ENCODE results near the gene FBXO44. TPM values are rescaled to one million over a fixed set of nuclear protein-coding genes. Genes with fewer than 3 reads are reported as not detected.
A peak's percentile ranks its signal among the peaks of the same experiment; 100 is the strongest.

Gene FBXO44
- total RNA-seq, 1 donor from 2014 or later: 19.0 TPM

DNA sequence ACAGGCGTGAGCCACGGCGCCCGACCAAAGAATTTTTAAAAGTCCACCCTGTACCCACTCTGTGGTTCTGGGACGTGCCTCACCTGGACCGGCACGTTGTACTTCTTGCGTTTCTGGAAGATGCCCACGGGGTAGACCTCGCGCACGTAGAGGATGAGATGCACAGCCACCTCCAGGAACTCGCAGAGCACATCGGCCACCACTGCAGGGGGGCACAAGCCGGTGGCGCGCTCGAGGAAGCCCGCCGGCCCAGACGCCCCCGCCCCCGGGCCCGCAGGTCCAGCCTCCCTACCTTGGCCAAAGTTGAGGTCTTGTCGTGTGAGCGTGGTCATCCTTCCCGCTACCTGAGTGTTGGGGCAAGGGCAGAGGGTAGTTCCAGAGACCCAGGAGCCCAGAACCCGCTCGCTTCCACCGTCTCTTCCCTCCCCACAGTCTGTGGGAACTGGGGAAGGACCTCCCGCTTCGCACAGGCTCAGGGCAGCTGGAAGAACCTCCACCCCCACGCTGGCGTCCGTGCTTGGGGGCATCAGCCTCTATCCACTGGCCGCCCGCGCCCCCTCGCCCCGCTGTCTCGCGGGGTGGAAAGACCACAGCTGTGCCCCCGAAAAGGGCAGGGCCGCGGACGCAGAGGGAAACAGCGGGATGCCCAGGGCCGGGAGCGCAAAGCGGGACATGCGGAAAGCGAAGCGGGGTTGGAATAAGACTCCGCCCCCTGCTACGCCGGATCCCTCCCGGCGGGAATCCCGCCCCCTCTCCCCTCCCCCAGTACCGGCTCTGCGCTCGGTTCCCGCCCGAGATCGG is 25.8 kb downstream of the FBXO44 start:
- intact Hi-C loops (cut with DNase I): loop anchor here (1.0 to 5.0 kb wide), 3 partner anchors 16 to 56 kb away; partner anchors contain the start of genes AGTRAP and FBXO6
- DNase-seq (ENCODE audit: missing footprints) (no peak), ATAC-seq (peak; percentile 72)

DNA sequence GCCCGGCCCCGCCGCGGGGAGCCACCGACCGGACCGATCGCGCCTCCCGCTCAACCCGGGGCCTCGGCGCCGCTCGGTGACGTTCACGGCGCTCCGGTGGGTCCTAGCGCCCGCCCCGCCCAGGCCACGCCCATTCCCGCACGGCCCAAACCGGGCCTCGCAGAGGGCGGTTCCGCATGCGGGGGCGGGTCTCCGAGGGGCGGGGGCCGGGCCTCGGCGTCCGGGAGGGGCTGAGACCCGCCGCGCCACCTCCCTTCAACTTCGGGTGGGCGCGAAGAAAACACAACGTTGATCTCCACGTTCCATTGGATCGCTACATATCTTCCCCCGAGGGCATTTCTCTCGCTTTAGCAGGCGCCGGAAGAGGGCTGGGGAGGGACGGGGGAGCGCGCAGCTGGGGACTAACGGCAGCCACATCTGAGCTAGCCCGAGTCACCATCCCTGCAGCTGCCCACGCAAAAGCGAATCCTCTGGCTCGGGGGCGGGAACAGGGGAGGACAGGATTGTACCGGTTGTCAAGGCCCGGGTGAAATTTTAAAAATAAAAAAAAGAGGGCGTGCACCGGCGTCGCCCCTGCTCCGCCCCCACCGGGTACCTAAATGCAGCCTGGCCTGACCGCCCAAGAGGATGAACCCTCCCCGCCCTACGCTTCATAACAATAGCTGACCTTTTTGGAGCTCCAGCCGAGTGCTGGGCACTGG is 26.5 kb downstream of the FBXO44 start, which contains the start of gene MAD2L2:
TSS of gene MAD2L2 (minus strand) at position 78 of the 701 bp plus-strand sequence. CDS start 547 bp downstream, outside the sequence.
- intact Hi-C loops (cut with DNase I): loop anchor here (1.0 to 5.0 kb wide), 3 partner anchors 17 to 56 kb away; partner anchors contain the start of genes AGTRAP and FBXO6
- DNase-seq (ENCODE audit: missing footprints): peak; percentile 96
- ATAC-seq: peak; percentile 98

DNA sequence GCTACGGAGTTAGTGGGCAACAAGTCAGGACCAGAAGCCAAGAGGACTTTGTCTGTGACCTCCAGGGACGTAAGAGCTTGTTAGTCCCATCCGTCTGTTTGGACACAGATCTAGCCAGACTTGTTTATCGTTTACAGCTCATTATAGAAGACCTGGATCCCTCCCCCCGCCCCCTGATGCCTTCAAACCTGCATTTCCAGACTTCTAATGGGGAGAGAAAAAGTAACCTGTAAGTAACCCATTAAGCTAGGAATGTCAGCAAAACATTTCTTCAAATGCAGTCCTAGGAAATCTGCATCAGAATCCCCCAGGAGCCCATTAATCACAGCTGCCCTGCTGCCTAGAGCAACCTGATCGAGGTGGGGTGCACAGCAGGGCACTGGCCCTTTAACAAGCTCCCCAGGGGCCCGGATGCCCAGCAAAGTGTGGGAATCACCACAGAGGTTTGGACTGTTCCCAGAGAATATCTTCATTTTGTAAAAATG is 27.7 kb downstream of the FBXO44 start:
- intact Hi-C loops (cut with DNase I): loop anchor here (5.0 kb wide), 1 partner anchor 40 kb away; no protein-coding TSS in a partner anchor
- DNase-seq (ENCODE audit: missing footprints) (no peak), ATAC-seq (no peak)

DNA sequence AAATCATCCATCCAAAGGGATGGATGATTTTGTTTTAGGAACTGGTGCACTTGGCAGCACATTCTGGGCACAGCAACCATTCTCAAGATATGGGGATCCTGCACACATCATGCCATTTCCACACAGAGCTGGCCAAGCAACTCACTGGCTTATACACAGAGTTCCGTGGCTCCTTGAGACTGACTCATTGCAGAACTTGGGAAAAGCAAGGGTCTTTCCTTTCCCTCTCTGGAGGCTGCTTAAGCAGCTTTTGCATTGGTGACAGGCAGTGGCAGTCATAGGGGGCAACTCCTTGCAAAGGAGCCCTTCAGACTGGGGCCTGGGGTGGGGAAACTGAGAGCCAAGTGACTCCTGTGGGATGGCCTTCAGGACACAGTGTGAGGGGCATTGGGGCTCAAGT is 28.1 kb downstream of the FBXO44 start:
- ATAC-seq (no peak), DNase-seq (ENCODE audit: missing footprints) (no peak)
- intact Hi-C loops (cut with DNase I): loop anchor here (5.0 kb wide), 1 partner anchor 40 kb away; no protein-coding TSS in a partner anchor

DNA sequence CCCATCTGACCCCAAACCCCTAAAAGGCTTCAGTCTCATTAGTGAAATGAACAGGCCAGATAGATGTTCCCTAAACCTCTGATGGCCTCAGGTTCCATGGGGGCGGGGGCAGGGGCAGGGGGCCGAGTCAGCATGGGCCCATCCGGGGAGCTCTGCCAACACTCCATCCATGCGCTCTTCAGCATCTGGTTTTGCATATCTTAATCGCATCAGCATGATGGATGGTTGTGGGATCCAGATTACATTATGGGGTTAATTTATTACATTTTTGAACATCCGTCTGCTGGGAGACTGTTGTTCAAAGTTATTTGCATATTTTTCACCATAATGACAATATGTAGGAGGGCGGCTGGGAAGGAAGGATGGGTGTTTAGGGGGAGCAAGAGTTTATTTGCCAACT is 29.4 kb downstream of the FBXO44 start:
- DNase-seq (ENCODE audit: missing footprints): no peak
- intact Hi-C loops (cut with DNase I): loop anchor here (5.0 kb wide), 1 partner anchor 38 kb away; no protein-coding TSS in a partner anchor
- no peak for ATAC-seq

DNA sequence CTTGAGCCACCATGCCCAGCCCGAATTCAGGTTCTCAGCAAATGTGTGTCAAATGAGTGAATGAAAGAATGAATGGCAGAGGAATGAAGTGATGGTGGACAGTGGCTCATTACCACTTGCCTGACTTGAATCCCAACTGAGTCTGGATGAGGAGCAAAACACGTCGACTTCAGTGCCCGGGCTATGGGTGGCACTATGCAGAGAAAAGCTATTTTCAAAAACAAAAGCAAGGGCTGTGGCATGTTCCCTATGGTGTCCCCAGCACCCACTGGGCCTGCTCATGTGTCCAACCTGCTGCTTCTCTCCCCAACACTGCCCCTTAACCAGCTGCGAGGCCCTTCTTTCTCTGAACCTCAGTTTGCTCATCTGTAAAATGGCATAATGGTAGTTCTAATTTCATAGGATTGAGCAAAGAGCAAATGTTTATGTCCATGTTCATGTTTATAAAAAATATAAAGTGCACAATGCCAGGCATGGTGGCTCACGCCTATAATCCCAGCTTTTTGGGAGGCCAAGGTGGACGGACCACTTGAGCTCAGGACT is 30.6 kb downstream of the FBXO44 start:
- intact Hi-C loops (cut with DNase I): no loop called here
- no peak for DNase-seq (ENCODE audit: missing footprints)
- no peak for ATAC-seq

DNA sequence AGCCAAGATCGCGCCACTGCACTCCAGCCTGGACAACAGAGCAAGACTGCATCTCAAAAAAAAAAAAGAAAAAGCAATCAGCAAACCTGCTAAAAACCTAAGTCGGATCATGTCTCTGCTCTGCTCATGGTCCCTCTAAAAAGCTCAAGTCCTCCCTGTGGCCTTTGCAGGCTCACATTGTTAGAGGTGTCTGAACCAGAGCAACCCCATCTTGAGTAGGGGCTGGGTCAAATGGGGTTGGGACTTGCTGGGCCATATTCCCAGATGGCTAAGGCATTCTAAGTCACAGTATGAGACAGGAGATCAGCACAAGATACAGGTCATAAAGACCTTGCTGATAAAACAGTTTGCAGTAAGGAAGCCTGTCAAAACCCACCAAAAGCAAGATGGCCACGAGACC is 33.8 kb downstream of the FBXO44 start:
- no peak for ATAC-seq
- intact Hi-C loops (cut with DNase I): no loop called here
- no peak for DNase-seq (ENCODE audit: missing footprints)

DNA sequence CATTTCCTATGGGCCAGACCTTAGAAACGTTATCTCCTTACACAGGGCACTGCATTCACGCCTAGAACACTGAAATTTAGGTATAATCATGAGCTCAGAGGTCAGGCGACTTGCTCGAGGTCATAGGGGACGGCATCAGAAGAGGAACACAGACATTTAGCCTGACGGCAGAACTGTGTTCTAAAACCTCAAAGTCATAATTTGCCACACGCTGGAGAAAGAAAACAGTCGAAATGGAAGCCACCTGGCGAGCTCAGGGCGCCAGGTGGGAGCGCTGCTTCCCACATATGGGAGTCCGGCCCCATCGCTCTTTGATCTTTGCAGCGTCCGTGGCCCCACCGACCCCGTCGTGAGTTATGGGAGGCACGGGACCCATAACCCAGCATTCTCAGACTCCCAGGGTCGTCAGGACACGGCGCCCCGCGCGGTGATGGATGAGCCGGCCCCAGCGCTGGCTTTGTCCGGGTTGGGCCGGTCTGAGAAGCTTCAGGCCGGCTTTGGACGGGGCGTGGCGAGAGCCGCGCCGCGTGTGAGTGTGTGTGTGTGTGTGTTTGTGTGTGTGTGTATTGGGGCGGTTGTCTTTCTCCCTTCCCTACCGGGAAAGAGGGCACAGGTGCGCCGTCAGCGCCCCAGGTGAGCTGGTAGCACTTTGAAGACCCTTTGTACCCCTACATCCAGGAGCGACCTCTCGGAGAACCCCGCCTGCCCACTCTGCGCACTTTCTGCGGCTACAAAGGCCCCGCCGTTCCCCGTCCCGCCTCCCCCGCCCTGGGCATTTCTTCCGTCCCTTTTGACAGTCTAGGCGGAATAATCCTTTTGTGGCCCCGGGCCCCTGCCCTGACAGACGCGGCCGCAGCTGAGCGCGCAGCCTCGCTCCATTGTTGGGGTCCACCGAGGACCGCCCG is 36.0 kb downstream of the FBXO44 start:
- intact Hi-C loops (cut with DNase I): no loop called here
- DNase-seq (ENCODE audit: missing footprints) (no peak), ATAC-seq (no peak)

DNA sequence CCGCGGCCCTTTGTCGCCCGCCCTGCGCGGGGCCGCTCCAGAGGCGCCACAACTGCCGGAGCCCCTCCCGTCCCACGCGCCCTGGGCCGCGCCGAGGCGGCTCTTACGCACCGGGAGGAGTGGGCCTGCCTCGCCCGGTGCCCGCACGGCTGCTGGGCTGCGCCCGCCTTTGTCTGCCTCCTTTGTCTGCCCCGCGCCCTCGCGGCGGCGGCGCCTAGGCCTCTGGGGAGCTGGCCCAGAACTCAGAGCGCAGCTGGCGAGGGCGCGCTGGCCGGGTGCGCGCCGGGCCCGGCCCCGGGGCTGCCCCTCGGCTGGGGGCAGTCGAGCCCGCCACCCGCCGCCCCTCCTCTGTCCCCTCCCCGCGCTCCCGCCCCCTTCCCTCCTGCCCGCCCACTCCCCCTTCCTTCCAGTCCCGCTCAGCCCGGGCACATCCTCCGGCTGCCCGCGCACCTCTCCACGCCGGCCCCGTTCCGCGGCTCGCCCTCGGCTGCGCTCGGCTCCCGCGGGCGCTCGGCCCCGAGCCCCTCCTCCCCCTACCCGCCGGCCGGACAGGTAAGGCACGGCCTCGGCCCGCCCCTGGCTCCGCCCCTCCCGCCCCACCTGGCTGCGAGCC is 36.7 kb downstream of the FBXO44 start, which contains the start of gene DRAXIN:
TSS of gene DRAXIN (plus strand) at position 409 of the 613 bp plus-strand sequence. CDS start 14,549 bp downstream, outside the sequence.
- no peak for ATAC-seq
- DNase-seq (ENCODE audit: missing footprints): no peak
- intact Hi-C loops (cut with DNase I): no loop called here

DNA sequence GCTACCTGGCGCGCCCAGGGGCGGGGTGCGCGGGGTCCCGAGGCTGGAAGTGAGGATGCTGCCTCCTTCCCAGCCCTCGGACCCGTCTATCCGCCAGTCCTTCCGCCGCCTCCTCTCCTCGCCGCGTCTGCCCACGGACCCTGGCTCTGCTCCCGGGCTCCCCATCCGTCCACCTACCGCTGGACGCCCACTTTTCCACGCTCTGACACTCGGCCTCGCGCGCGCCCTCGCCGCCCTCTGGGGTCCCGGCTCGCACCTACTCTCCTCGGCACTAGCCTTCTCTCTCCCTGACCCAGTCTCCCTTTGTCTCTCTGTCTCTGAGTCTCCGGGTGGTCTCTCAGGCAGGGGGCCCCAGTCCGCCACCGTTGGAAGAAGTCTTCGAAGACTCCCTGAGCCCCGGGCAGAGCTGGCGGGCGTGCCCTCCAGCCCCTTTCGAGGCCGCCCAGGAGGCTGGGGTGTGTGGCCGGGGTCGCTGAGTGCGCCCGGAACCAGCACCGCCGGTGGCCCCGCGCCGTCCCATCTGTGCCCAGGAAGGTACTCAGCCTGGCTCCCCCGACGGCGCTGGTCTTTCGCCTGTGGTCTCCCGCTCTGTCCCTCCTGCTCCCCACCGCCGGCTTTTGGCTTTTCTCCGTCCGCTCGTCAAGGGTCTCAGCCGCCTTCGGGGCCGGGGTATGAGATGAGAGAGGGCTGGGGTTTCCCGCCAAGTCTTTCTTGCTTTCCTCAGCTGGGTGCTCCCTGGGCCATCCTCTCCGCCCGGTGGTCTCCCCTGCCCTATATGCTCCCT is 37.4 kb downstream of the FBXO44 start:
- intact Hi-C loops (cut with DNase I): no loop called here
- ATAC-seq: no peak
- no peak for DNase-seq (ENCODE audit: missing footprints)

DNA sequence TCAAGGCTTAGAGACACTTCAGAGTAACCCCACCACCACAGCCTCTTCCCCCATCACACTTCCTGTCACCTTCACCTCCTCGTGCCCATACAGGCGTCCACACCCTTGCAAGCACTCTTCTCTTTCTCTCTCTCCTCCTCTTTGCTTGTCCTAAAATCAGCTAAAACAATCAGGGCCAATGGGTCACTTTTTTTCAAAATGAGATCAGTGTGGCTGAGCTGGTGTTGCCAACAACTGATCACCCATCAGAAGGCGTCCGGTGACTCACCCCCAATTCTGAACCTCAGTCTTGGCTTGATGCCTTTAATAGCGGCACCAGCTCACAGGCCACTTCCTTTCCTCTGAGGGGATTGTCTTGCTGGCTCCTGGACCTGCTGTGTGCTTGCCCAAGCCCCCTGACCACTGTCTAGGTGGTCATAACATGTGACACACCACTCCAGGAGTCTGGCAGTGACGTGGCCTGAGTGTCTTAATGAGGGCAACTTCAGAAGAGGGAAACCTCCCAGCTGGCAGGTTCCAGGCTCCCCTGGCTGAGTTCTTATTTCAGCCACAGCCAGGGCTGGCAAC is 38.4 kb downstream of the FBXO44 start:
- no peak for ATAC-seq
- no peak for DNase-seq (ENCODE audit: missing footprints)
- intact Hi-C loops (cut with DNase I): no loop called here

DNA sequence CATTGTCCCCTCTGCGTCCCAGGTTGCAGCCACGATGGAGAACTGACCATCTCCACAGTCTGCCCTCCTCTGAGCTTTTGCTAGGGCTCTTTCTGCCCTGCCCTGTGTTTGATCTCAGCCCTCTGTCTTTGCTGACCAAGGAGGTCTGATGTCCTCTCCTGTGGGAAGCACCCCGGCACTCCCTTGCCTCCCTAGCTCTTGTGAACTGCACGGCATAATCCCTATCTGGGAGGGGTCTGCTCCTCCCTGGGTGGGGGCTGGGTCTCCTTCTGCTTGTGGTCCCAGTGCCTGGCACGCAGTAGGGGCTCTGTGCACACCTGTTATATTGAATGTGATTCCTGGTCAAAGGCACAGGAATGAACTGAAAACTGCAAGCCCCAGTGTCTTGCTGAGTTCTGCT is 39.2 kb downstream of the FBXO44 start:
- ATAC-seq: no peak
- no peak for DNase-seq (ENCODE audit: missing footprints)
- intact Hi-C loops (cut with DNase I): no loop called here

DNA sequence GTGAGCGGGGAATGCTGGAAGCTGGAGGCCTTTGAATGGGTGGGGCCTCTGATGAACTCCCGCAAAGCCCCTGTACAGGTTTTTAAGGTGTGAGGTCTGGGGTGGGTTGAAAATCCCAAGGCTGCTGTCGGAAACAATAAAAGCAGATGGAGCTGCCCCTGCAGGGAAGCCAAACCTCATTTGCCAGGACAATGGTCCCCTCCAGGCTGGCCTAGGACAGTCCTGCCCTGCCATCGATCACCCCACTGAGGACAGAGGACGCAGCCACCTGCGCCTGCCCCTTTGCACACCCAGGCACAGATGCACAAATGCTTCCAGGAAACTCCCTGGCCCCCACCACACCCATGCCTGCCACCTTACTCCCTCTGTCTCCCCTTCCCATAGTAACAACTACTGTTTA is 41.2 kb downstream of the FBXO44 start:
- ATAC-seq: no peak
- intact Hi-C loops (cut with DNase I): no loop called here
- DNase-seq (ENCODE audit: missing footprints): no peak

DNA sequence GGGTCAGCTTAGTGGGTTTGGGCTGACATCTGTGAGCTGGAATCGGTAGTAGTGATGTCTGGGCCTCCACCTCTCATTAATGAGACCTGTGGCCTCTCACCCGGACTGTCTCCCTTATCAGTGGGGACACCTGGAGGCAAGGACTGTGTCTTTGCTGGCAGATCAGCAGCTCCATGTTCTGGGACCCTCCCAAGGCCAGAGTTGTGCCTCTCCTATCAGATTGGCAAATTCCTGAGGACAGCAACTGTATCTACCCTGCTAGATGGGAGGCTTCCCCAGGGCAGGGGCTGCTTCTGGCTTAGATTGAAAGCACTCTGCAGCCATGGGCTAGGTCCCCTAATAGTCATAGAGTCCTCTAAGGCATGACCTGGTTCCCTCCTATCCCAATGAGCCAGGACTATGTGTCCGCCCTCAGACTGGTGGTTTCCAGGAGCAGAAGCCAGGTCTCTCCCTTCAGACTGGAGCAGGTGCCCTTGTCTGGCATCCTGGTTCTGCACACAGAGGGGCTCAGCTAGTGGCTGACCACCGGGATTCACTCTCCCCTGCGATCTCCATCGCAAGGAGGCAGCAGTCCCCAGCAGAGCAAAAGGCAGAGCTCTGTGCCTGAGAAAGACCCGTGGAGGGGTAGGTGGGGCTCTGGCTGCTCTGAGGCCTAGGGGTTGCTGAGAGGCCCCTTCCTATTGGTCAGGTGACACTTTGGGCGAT is 42.7 kb downstream of the FBXO44 start:
- DNase-seq (ENCODE audit: missing footprints) (peak; percentile 18), ATAC-seq (no peak)
- intact Hi-C loops (cut with DNase I): no loop called here

DNA sequence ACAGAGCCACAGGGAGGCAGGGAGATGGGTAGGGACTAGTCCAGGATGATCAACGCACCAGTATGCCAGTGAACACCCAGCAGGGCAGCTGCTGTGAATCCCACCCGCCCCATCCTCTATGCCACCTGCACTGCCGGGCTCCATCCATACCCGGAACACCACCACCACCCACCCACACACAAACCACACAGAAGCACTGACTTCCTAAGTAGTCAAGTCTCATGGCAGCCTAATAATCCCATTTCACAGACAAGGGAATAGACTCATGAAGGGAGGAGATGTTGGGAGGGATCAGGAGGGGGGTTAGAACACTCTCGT is 43.2 kb downstream of the FBXO44 start:
- DNase-seq (ENCODE audit: missing footprints) (peak; percentile 21), ATAC-seq (no peak)
- intact Hi-C loops (cut with DNase I): no loop called here
